Thyroid gland (tissue), 4 donors: ENCODE data around the gene SDHAF1. TPM values are rescaled to one million over a fixed set of nuclear protein-coding genes. Genes with fewer than 3 reads are reported as not detected.
"Not testable (repeated sequence)": the region's sequence is repeated elsewhere in the genome, so short reads cannot be mapped to it uniquely, and the experiment has no call there.

Experiments used
- DNase-seq, 2 donors: peaks; one replicate each; pipeline ENCODE4 v3.0.0-alpha.2; 2019
- H3K27ac ChIP-seq, 3 donors: fragments of 200-600 bp; sonication (generic); 1 replicate in 2 of 3; 2 replicates in 1 of 3; pipeline ENCODE4 v1.5.1; 2016 to 2019; ENCODE audit warnings: mild to moderate bottlenecking in 1 of 3, moderate library complexity in 1 of 3
- H3K27me3 ChIP-seq: fragments of 200-600 bp; sonication (generic); one replicate; pipeline ENCODE4 v1.5.1; 2019
- H3K36me3 ChIP-seq, 2 donors: fragments of 200-600 bp; sonication (generic); one replicate each; pipeline ENCODE4 v1.5.1; 2016 to 2019
- H3K4me1 ChIP-seq, 2 donors: fragments of 200-600 bp; sonication (generic); one replicate each; pipeline ENCODE4 v1.5.1; 2017 to 2019
- H3K4me3 ChIP-seq, 3 donors: fragments of 200-600 bp; sonication (generic); replicated peaks in 1 of 3; 1 replicate in 2 of 3; 2 replicates in 1 of 3; pipeline ENCODE4 v1.5.1; 2016; ENCODE audit warnings: mild to moderate bottlenecking in 1 of 3
- H3K9me3 ChIP-seq: fragments of 200-600 bp; sonication (generic); one replicate; pipeline ENCODE4 v1.5.1; 2017
- CTCF ChIP-seq, 6 experiments: fragments of 200-600 bp in 3 of 6; fragments of 450-650 bp in 3 of 6; sonication (generic) in 3 of 6; IDR thresholded peaks; one replicate each; pipeline ENCODE4 v1.5.1; 2016 to 2019; ENCODE audit warnings: antibody characterized with exemption in 6 of 6, mild to moderate bottlenecking in 2 of 6, inconsistent platforms in 1 of 6, moderate library complexity in 1 of 6
- POLR2A ChIP-seq, 2 donors: fragments of 450-650 bp; IDR thresholded peaks; one replicate each; pipeline ENCODE4 v1.6.1; 2017; ENCODE audit warnings: antibody characterized with exemption in 2 of 2, mild to moderate bottlenecking in 2 of 2, moderate library complexity in 1 of 2
- WGBS, 2 donors: methylation state at CpG; one replicate each; pipeline ENCODE4 v1.1.5; 2017; 5-methylcytosine and 5-hydroxymethylcytosine counted together
- intact Hi-C: fragments of 100-400 bp; cut with DNase I; formaldehyde crosslinking; loops from one replicate; pipeline ENCODE4 v1.15.1; 2023
- small RNA-seq: library from RNA; depleted of rRNA; stranded (forward); fragments of <200 nt; gene quantifications from one replicate; pipeline ENCODE3, GENCODE V24; 2016
- total RNA-seq, 4 donors: library from RNA; depleted of rRNA; stranded (reverse); fragments of >200 nt; gene quantifications; one replicate each; pipeline ENCODE4 v1.2.3, GENCODE V29; 2016

The SDHAF1 gene
- total RNA-seq, 4 donors from 2014 or later, result 51.4 to 96.8 (median 66.7) TPM

DNA sequence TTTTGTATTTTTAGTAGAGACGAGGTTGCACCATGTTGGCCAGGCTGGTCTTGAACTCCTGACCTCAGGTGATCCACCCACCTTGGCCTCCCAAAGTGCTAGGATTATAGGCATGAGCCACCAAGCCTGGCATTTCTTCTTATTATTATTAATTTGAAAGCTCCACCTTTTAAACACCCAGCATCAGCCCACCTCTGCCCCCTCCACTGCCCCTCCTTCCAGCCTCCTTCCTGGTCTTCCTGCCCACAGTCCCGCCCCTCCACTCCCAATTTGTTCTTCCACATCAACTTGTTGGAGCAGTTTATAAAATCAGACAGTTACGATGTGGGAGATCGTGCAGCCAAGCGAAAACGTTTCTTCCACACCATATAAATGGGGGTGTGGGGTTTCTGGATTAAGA lies 45.5 kb downstream of the SDHAF1 start:
- intact Hi-C loops, result no loop called here
- 81% methylated on average over 6 of the region's 6 CpGs for WGBS, 2 donors
- H3K36me3 ChIP-seq, result peaks cover 0 to 6% of the 10 kb centered on the region in 2 donors
- H3K4me3 ChIP-seq, result no peak overlapping the region
- H3K9me3 ChIP-seq, result no peaks in the 10 kb centered on the region
- DNase-seq, result no peak
- peaks cover 4 to 10% of the 10 kb centered on the region in 2 donors for H3K4me1 ChIP-seq
- TF ChIP-seq CTCF (IDR thresholded peaks at IDR 0.05), result no peak
- no peak for TF ChIP-seq POLR2A (IDR thresholded peaks at IDR 0.05)
- H3K27me3 ChIP-seq, result no peaks in the 10 kb centered on the region
- H3K27ac ChIP-seq, result no peak overlapping the region

GRCh38 chr19:36041092-36041491 lies 46.1 kb downstream of the SDHAF1 start:
- WGBS, 2 donors, result 88 to 91% methylated on average over 6 of the region's 6 CpGs
- H3K4me1 ChIP-seq, result peaks cover 4 to 10% of the 10 kb centered on the region in 2 donors
- intact Hi-C loops, result not testable (repeated sequence)

DNA sequence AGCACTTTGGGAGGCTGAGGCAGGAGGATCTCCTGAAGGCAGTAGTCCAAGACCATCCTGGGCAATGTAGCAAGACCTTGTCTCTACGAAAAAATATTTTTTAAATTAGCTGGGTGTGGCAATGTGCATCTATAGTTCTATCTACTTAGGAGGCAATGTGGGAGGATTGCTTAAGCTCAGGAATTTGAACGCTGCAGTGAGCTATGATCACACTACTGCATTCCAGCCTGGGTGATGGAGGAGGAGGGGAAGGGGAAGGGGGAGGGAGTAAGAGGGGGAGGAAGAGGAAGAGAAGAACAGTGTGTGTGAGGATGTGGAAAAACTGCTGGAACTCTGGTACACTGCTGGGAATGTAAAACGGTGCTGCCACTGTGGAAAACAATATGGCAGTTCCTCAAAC lies 46.8 kb downstream of the SDHAF1 start:
- DNase-seq, result peak; percentile 46 to 47
- TF ChIP-seq CTCF (IDR thresholded peaks at IDR 0.05) (no peak), POLR2A (IDR thresholded peaks at IDR 0.05) (no peak)
- WGBS, 2 donors, result 14 to 22% methylated on average over 3 of the region's 3 CpGs
- Histone ChIP-seq H3K4me3 (no peak overlapping the region), H3K27me3 (no peaks in the 10 kb centered on the region), H3K9me3 (no peaks in the 10 kb centered on the region), H3K27ac (peak overlapping the region in 1 of 3 donors; percentile 12), H3K36me3 (peaks cover 0 to 6% of the 10 kb centered on the region in 2 donors), H3K4me1 (peaks cover 4 to 10% of the 10 kb centered on the region in 2 donors)
- intact Hi-C loops, result no loop called here

More at GRCh38 chr19:36041092-36041491, 46.1 kb downstream of the SDHAF1 start:
- H3K36me3 ChIP-seq, DNase-seq, H3K4me3 ChIP-seq, H3K27me3 ChIP-seq, H3K9me3 ChIP-seq: not testable (repeated sequence)
- peak overlapping the region in 2 of 3 donors; percentile 11 to 18 for H3K27ac ChIP-seq

DNA sequence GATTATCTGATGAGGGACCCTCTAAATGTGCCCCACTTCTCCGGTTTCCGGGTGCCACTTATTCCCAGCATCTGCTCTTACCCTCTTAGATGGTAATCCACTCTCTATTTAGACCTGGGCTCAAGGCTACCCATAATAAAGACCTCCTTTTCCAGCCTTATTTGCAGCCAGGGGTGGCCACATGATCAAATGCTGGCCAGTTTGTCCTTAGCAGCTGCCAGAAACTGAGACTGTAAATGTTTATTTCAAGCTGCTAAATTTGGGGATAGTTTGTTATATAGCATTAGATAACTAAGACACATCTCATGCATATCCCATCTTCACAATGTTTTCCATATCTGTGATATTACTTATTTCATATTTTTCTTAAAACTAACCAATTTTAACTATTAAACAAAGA lies 49.0 kb downstream of the SDHAF1 start:
- peaks cover 4 to 10% of the 10 kb centered on the region in 2 donors for H3K4me1 ChIP-seq
- intact Hi-C loops, result no loop called here
- H3K36me3 ChIP-seq, result no peaks in the 10 kb centered on the region
- H3K27ac ChIP-seq, result no peak overlapping the region
- H3K27me3 ChIP-seq, result no peaks in the 10 kb centered on the region
- 93 to 100% methylated on average over 2 of the region's 2 CpGs for WGBS, 2 donors
- no peak overlapping the region for H3K4me3 ChIP-seq
- H3K9me3 ChIP-seq, result no peaks in the 10 kb centered on the region
- DNase-seq, result no peak
- no peak for TF ChIP-seq POLR2A (IDR thresholded peaks at IDR 0.05)
- no peak for TF ChIP-seq CTCF (IDR thresholded peaks at IDR 0.05)

Small RNAs within 50 kb of the gene (small RNA-seq; reads per million reads assigned to genes)
- not detected for gene AF038458.1

Other genes starting within 250 kb of the SDHAF1 start
- 10 to 100 TPM; 29.7 to 51.7 (median 36.8) TPM for gene U2AF1L4, start 249.8 kb upstream of the SDHAF1 start, total RNA-seq
- 10 to 100 TPM; 34.0 to 73.8 (median 40.5) TPM for gene PSENEN, start 249.5 kb upstream of the SDHAF1 start, total RNA-seq
- gene LIN37, start 246.6 kb upstream of the SDHAF1 start, total RNA-seq, result 10 to 100 TPM in 2 of 4 donors, 1 to 10 TPM in 2; 8.2 to 21.5 (median 14.1) TPM
- 10 to 100 TPM; 17.3 to 31.8 (median 23.1) TPM for gene HSPB6, start 238.2 kb upstream of the SDHAF1 start, total RNA-seq
- 10 to 100 TPM in 3 of 4 donors, 1 to 10 TPM in 1; 8.2 to 34.3 (median 13.2) TPM for gene PROSER3, start 237.0 kb upstream of the SDHAF1 start, total RNA-seq
- 10 to 100 TPM in 3 of 4 donors, 1 to 10 TPM in 1; 4.2 to 16.0 (median 13.0) TPM for gene ARHGAP33, start 219.6 kb upstream of the SDHAF1 start, total RNA-seq
- not detected for gene PRODH2, start 182.3 kb upstream of the SDHAF1 start, total RNA-seq
- gene NPHS1, start 142.7 kb upstream of the SDHAF1 start, total RNA-seq, result not detected
- gene KIRREL2, start 138.3 kb upstream of the SDHAF1 start, total RNA-seq, result under 1 TPM in 2 of 4 donors, not detected in 2; 0.20 to 0.33 TPM
- 1 to 10 TPM in 2 of 4 donors, under 1 TPM in 2; 0.67 to 5.3 (median 2.8) TPM for gene APLP1, start 126.6 kb upstream of the SDHAF1 start, total RNA-seq
- gene NFKBID, start 94.6 kb upstream of the SDHAF1 start, total RNA-seq, result 10 to 100 TPM in 3 of 4 donors, 1 to 10 TPM in 1; 7.0 to 56.7 (median 16.9) TPM
- 1 to 10 TPM in 2 of 4 donors, not detected in 2; 1.4 to 4.4 TPM for gene HCST, start 92.7 kb upstream of the SDHAF1 start, total RNA-seq
- gene TYROBP, start 86.9 kb upstream of the SDHAF1 start, total RNA-seq, result 10 to 100 TPM; 10.1 to 80.4 (median 27.5) TPM
- gene LRFN3, start 58.8 kb upstream of the SDHAF1 start, total RNA-seq, result 10 to 100 TPM in 3 of 4 donors, 1 to 10 TPM in 1; 7.1 to 15.5 (median 11.1) TPM
- gene SYNE4, start 13.6 kb downstream of the SDHAF1 start, total RNA-seq, result 10 to 100 TPM in 3 of 4 donors, 1 to 10 TPM in 1; 9.7 to 15.4 (median 12.6) TPM
- 10 to 100 TPM; 15.4 to 60.9 (median 32.0) TPM for gene ALKBH6, start 19.0 kb downstream of the SDHAF1 start, total RNA-seq
- gene CLIP3, start 37.7 kb downstream of the SDHAF1 start, total RNA-seq, result 1 to 10 TPM; 1.9 to 3.8 (median 2.9) TPM
- gene THAP8, start 59.1 kb downstream of the SDHAF1 start, total RNA-seq, result 10 to 100 TPM in 2 of 4 donors, 1 to 10 TPM in 2; 5.0 to 14.2 (median 10.1) TPM
- gene WDR62, start 59.7 kb downstream of the SDHAF1 start, total RNA-seq, result 1 to 10 TPM in 1 of 4 donors, under 1 TPM in 3; 0.78 to 1.8 (median 0.84) TPM
- gene OVOL3, start 116.0 kb downstream of the SDHAF1 start, total RNA-seq, result not detected
- gene POLR2I, start 119.7 kb downstream of the SDHAF1 start, total RNA-seq, result 100 to 1,000 TPM in 1 of 4 donors, 10 to 100 TPM in 3; 53.7 to 101 (median 76.9) TPM
- 100 to 1,000 TPM in 2 of 4 donors, 10 to 100 TPM in 2; 57.2 to 143 (median 104) TPM for gene TBCB, start 120.3 kb downstream of the SDHAF1 start, total RNA-seq
- 100 to 1,000 TPM; 153 to 179 (median 166) TPM for gene CAPNS1, start 144.9 kb downstream of the SDHAF1 start, total RNA-seq
- 10 to 100 TPM in 3 of 4 donors, 1 to 10 TPM in 1; 8.0 to 36.7 (median 21.2) TPM for gene COX7A1, start 157.3 kb downstream of the SDHAF1 start, total RNA-seq
- gene ZNF565, start 219.5 kb downstream of the SDHAF1 start, total RNA-seq, result 10 to 100 TPM in 1 of 4 donors, 1 to 10 TPM in 3; 7.2 to 13.1 (median 7.4) TPM
- gene ZNF146, start 219.9 kb downstream of the SDHAF1 start, total RNA-seq, result 100 to 1,000 TPM in 1 of 4 donors, 10 to 100 TPM in 3; 69.6 to 127 (median 79.7) TPM